ENCODE data around the gene LRRK1.

DNA sequence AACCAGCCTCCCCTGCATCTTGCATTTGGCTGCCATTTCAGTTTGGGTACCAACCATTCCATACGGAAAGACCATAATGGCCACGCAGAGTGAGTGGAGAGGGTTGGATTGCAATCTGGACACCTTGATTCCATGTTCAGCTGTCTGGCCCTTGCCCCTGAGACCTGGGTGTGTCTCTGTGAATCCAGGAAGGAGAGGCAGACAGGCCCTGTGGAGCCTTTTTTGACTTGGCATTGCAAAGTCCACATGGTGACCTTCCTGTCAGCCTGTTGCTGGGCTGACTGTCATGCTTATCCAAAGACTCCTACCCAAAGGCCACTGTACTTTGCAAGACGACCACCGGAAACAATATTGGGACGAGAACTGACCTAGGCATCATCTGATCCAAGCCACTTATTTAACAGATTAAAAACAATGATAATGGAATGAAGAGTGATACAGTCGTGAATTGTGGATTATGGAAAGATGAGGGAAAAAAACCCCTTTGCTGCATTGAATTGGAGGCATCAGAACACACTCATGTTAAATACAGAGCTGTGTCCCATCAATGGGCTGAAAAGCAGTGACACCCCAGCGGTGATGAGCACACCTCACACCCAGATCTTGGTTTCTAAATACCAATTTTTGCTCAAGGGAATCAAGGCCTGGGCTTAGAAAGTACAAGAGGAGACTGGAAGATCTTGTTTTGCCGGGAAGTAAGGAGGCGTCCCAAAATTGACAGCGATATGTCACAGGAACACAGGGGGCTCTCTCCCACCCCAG is 86.0 kb downstream of the LRRK1 start:
- TF ChIP-seq POLR2AphosphoS5 (IDR thresholded peaks at IDR 0.05; ENCODE audit: low read depth, low read length), result no peak
- TF ChIP-seq, protein P1, sequence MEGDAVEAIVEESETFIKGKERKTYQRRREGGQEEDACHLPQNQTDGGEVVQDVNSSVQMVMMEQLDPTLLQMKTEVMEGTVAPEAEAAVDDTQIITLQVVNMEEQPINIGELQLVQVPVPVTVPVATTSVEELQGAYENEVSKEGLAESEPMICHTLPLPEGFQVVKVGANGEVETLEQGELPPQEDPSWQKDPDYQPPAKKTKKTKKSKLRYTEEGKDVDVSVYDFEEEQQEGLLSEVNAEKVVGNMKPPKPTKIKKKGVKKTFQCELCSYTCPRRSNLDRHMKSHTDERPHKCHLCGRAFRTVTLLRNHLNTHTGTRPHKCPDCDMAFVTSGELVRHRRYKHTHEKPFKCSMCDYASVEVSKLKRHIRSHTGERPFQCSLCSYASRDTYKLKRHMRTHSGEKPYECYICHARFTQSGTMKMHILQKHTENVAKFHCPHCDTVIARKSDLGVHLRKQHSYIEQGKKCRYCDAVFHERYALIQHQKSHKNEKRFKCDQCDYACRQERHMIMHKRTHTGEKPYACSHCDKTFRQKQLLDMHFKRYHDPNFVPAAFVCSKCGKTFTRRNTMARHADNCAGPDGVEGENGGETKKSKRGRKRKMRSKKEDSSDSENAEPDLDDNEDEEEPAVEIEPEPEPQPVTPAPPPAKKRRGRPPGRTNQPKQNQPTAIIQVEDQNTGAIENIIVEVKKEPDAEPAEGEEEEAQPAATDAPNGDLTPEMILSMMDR (IDR thresholded peaks at IDR 0.05), result no peak
- TF ChIP-seq, protein P2, sequence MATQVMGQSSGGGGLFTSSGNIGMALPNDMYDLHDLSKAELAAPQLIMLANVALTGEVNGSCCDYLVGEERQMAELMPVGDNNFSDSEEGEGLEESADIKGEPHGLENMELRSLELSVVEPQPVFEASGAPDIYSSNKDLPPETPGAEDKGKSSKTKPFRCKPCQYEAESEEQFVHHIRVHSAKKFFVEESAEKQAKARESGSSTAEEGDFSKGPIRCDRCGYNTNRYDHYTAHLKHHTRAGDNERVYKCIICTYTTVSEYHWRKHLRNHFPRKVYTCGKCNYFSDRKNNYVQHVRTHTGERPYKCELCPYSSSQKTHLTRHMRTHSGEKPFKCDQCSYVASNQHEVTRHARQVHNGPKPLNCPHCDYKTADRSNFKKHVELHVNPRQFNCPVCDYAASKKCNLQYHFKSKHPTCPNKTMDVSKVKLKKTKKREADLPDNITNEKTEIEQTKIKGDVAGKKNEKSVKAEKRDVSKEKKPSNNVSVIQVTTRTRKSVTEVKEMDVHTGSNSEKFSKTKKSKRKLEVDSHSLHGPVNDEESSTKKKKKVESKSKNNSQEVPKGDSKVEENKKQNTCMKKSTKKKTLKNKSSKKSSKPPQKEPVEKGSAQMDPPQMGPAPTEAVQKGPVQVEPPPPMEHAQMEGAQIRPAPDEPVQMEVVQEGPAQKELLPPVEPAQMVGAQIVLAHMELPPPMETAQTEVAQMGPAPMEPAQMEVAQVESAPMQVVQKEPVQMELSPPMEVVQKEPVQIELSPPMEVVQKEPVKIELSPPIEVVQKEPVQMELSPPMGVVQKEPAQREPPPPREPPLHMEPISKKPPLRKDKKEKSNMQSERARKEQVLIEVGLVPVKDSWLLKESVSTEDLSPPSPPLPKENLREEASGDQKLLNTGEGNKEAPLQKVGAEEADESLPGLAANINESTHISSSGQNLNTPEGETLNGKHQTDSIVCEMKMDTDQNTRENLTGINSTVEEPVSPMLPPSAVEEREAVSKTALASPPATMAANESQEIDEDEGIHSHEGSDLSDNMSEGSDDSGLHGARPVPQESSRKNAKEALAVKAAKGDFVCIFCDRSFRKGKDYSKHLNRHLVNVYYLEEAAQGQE (IDR thresholded peaks at IDR 0.05; ENCODE audit: low read depth, low read length), result no peak
- TF ChIP-seq YY1 (IDR thresholded peaks at IDR 0.05; ENCODE audit: low read depth), result no peak
- no peak for TF ChIP-seq GABPA (IDR thresholded peaks at IDR 0.05; ENCODE audit: low read depth)
- TF ChIP-seq NRF1 (IDR thresholded peaks at IDR 0.05; ENCODE audit: low read depth, low read length), result no peak
- TF ChIP-seq RFX5 (IDR thresholded peaks at IDR 0.05; ENCODE audit: low read length), result no peak
- TF ChIP-seq RCOR1 (IDR thresholded peaks at IDR 0.05; ENCODE audit: low read length), result no peak
- TF ChIP-seq SMC3 (IDR thresholded peaks at IDR 0.05; ENCODE audit: low read depth, low read length), result no peak
- no peak for TF ChIP-seq CHD2 (IDR thresholded peaks at IDR 0.05; ENCODE audit: low read length, partially characterized antibody)
- TF ChIP-seq, protein P3, sequence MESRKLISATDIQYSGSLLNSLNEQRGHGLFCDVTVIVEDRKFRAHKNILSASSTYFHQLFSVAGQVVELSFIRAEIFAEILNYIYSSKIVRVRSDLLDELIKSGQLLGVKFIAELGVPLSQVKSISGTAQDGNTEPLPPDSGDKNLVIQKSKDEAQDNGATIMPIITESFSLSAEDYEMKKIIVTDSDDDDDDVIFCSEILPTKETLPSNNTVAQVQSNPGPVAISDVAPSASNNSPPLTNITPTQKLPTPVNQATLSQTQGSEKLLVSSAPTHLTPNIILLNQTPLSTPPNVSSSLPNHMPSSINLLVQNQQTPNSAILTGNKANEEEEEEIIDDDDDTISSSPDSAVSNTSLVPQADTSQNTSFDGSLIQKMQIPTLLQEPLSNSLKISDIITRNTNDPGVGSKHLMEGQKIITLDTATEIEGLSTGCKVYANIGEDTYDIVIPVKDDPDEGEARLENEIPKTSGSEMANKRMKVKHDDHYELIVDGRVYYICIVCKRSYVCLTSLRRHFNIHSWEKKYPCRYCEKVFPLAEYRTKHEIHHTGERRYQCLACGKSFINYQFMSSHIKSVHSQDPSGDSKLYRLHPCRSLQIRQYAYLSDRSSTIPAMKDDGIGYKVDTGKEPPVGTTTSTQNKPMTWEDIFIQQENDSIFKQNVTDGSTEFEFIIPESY (IDR thresholded peaks at IDR 0.05; ENCODE audit: borderline replicate concordance, low read depth), result no peak
- TF ChIP-seq JUND (IDR thresholded peaks at IDR 0.05), result no peak
